ENCODE data around the gene DENND4B. TPM values are rescaled to one million over a fixed set of nuclear protein-coding genes. Genes with fewer than 3 reads are reported as not detected.

DENND4B gene
- total and polyA plus RNA-seq, 9 of the 15 experiments (the other 6 are each of a cell fraction or from before 2014, with no cell fraction given): 9.5 to 80.5 (median 23.1) TPM

DNA sequence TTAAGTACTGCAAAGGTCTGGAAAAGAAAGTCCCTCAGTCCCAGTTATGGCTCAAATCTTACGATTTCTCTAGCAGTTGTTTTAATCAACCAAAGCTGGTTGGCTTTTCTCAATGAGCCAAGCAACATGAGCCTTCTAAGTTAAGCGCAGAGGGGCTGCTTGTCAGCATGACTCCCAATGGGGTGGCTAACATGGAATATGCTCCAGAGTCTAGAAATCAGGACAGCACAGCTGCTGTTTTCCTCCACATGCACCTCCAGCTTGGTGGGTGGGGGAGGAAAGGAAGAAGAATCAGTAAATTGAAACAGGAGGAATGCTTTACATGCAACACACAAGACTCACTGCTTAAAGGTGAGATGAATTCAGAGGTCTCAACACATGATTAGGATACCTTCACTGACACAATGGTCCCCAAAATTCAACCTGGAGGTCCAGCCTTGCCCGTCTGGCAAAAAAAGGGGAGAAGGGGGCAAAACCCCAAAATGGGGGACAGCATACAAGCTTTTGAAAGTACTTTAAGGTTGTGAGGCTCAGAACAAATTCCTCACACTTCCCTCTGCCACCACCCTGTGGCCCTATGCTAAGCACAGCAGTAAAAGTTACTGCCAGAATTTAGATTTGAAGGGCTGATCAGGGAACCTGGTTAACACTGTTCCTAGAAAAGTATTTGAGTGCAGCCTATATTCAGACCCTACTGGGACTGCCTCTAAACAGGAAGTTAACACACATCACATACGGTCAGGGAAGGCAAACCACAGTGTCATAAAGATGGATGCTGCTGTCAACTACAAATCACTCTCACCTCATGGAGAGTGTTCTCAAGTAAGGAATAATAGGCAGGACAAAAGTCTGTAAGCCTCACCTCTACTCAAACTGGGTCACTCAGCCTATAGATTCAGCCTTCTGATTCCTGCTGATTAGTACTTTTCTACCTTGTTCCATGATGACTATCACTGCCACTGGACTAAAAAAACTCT is 26.4 kb downstream of the DENND4B start (continued):
- TF ChIP-seq, protein P1, sequence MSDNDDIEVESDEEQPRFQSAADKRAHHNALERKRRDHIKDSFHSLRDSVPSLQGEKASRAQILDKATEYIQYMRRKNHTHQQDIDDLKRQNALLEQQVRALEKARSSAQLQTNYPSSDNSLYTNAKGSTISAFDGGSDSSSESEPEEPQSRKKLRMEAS (CRISPR knock-in tag; IDR thresholded peaks at IDR 0.05): no peak
- no peak for TF ChIP-seq BRD9 (IDR thresholded peaks at IDR 0.05; ENCODE audit: low read depth, partially characterized antibody)
- no peak for TF ChIP-seq JUND (IDR thresholded peaks at IDR 0.05; ENCODE audit: borderline replicate concordance, low read depth, low read length)
- peak; percentile 49; the same call in 1 of the 3 replicates for TF ChIP-seq JUND (tag; IDR thresholded peaks at IDR 0.05; ENCODE audit: borderline replicate concordance, low read depth, low read length)
- TF ChIP-seq BRD4 (IDR thresholded peaks at IDR 0.05): no peak
- no peak for TF ChIP-seq MCM7 (IDR thresholded peaks at IDR 0.05)
- TF ChIP-seq SUPT5H (IDR thresholded peaks at IDR 0.05): no peak
- TF ChIP-seq FOS (IDR thresholded peaks at IDR 0.05; ENCODE audit: extremely low read depth, insufficient read length): no peak
- TF ChIP-seq KDM1A (IDR thresholded peaks at IDR 0.05): peak in 1 of 2 experiments; percentile 39; a peak in 1 of 4 replicates
- TF ChIP-seq ZNF436 (CRISPR knock-in tag; IDR thresholded peaks at IDR 0.05): no peak
- TF ChIP-seq, protein P2, sequence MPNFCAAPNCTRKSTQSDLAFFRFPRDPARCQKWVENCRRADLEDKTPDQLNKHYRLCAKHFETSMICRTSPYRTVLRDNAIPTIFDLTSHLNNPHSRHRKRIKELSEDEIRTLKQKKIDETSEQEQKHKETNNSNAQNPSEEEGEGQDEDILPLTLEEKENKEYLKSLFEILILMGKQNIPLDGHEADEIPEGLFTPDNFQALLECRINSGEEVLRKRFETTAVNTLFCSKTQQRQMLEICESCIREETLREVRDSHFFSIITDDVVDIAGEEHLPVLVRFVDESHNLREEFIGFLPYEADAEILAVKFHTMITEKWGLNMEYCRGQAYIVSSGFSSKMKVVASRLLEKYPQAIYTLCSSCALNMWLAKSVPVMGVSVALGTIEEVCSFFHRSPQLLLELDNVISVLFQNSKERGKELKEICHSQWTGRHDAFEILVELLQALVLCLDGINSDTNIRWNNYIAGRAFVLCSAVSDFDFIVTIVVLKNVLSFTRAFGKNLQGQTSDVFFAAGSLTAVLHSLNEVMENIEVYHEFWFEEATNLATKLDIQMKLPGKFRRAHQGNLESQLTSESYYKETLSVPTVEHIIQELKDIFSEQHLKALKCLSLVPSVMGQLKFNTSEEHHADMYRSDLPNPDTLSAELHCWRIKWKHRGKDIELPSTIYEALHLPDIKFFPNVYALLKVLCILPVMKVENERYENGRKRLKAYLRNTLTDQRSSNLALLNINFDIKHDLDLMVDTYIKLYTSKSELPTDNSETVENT (CRISPR knock-in tag; IDR thresholded peaks at IDR 0.05): no peak
- peak; percentile 65 for TF ChIP-seq GABPA (tag; conservative IDR thresholded peaks at IDR 0.05; ENCODE audit: low read depth)
- no peak; the same call in 1 of the 2 replicates for TF ChIP-seq EP300 (IDR thresholded peaks at IDR 0.05; ENCODE audit: low read length)
- TF ChIP-seq PRDM10 (IDR thresholded peaks at IDR 0.05; ENCODE audit: partially characterized antibody): no peak
- TF ChIP-seq KHSRP (IDR thresholded peaks at IDR 0.05): no peak
- TF ChIP-seq, protein P3, sequence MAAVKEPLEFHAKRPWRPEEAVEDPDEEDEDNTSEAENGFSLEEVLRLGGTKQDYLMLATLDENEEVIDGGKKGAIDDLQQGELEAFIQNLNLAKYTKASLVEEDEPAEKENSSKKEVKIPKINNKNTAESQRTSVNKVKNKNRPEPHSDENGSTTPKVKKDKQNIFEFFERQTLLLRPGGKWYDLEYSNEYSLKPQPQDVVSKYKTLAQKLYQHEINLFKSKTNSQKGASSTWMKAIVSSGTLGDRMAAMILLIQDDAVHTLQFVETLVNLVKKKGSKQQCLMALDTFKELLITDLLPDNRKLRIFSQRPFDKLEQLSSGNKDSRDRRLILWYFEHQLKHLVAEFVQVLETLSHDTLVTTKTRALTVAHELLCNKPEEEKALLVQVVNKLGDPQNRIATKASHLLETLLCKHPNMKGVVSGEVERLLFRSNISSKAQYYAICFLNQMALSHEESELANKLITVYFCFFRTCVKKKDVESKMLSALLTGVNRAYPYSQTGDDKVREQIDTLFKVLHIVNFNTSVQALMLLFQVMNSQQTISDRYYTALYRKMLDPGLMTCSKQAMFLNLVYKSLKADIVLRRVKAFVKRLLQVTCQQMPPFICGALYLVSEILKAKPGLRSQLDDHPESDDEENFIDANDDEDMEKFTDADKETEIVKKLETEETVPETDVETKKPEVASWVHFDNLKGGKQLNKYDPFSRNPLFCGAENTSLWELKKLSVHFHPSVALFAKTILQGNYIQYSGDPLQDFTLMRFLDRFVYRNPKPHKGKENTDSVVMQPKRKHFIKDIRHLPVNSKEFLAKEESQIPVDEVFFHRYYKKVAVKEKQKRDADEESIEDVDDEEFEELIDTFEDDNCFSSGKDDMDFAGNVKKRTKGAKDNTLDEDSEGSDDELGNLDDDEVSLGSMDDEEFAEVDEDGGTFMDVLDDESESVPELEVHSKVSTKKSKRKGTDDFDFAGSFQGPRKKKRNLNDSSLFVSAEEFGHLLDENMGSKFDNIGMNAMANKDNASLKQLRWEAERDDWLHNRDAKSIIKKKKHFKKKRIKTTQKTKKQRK (IDR thresholded peaks at IDR 0.05; ENCODE audit: borderline replicate concordance, low read depth, low read length): no peak
- no peak for TF ChIP-seq CSDE1 (IDR thresholded peaks at IDR 0.05)
- TF ChIP-seq FOXA1 (IDR thresholded peaks at IDR 0.05; ENCODE audit: borderline replicate concordance): no peak
- TF ChIP-seq BCL6 (CRISPR knock-in tag; IDR thresholded peaks at IDR 0.05): no peak

All from K562 (cell line).